Smooth muscle cell of the brain vasculature (primary cell): ENCODE measurements around the gene CDA.

Experiments
- DNase-seq: peaks from one replicate; pipeline ENCODE4 v3.0.0-alpha.2; 2012; ENCODE audit warnings: low read depth, low spot score

The CDA gene

DNA sequence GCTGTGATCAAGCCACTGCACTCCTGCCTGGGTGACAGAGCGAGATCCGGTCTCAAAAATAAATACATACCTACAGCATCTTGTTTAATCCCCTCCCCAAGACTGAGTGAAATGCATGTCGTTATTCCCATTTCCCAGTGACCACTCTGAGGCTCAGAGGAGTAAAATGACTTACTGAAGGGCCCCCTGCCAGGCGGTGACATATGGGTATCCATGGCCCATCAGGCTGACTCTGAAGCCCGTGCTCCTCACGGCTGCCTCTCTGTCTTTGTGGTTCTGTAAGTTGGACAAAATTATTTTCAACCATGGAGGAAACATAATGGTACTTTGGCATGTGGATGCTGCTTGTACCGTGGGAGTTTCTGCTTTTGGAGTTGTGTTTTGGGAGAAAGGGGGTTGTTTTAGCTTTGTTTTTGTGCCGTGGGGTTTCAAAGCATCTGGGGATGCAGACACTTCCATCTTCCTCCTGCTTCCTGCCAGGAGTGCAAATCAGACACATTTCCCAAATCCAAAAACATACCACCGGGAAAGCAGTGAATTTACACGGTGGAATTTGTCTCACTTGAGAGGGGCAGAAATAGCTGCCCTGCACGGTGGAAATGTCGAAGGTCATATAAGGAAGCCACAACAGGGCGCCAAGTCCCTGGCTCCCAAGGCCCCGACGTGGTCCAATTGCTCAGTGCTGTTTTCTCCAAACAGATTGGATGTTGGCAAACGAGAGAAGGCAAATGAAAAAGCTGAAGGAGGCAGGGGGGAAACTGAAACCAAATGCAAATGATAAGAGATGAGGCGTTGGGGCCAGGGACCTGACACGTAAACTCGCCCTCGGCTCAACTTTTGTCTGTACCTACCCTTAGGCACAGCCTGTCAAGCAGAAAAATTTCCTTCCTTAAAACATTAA is 27.3 kb downstream of the CDA start:
- no peak for DNase-seq

DNA sequence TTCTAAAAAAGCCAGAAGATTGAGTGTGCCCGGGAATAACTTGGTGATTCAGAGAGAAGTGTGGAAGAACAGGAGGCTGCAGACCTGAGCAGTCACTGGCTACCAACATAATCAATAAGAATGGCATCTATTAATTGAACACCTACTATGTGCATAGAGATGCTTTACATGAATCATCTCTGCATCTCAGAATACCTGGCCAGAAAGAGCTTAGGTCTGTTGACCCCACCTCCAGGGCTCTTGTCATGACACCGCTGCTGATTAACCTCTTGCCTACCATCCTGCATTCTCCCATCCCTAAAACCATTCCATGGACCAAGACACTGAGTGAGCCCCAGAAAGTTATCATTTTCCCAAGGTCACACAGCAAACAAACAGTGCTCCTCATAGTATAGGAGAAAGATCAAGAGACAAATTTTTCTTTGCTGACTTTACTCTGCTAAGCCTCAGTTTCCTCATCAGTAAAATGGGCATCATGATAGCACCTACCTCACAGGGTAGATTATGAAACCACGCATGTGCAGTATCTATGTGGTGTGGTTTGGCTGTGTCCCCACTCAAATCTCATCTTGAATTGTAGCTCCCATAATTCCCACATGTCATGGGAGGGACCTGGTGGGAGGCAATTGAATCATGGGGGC is 28.1 kb downstream of the CDA start:
- DNase-seq = no peak

DNA sequence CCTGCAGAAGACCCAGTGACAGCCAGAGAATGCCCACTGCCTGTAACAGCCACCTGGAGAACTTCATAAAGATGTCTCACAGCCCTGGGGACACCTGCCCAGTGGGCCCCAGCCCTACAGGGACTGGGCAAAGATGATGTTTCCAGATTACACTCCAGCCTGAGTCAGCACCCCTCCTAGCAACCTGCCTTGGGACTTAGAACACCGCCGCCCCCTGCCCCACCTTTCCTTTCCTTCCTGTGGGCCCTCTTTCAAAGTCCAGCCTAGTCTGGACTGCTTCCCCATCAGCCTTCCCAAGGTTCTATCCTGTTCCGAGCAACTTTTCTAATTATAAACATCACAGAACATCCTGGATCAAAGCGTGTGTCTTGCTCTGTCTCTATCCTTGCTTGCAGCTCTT is 29.7 kb downstream of the CDA start:
- no peak for DNase-seq

GRCh38 chr1:20619999-20620398 is 31.1 kb downstream of the CDA start:
- DNase-seq = no peak

- no peak for DNase-seq
Observed at GRCh38 chr1:20621012-20621411, 32.1 kb downstream of the CDA start.

DNA sequence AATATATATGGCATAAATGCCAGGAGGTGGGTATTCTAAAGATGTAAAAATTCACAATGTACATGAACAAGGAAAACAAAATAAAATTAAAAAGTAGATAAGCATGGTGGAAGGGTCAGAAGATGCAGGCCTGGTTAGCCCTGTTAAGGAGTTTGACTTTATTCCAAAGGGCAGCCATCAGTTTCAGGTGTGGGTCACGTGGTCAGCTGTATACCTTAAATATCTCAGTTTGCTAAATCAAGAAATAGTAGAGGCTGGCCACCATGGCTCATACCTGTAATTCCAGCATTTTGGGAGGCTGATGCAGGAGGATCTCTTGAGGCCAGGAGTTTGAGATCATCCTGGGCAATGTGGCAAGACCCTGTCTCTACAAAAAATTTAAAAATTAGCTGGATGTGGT is 35.8 kb downstream of the CDA start:
- no peak for DNase-seq

GRCh38 chr1:20625176-20626097 is 36.5 kb downstream of the CDA start:
- DNase-seq = no peak

- no peak for DNase-seq
Observed at GRCh38 chr1:20626098-20626427, 37.2 kb downstream of the CDA start.

- no peak for DNase-seq
Observed at GRCh38 chr1:20626524-20626923, 37.6 kb downstream of the CDA start.

- no peak for DNase-seq
Observed at GRCh38 chr1:20630729-20631128, 41.8 kb downstream of the CDA start.

GRCh38 chr1:20632386-20632785 is 43.5 kb downstream of the CDA start:
- no peak for DNase-seq

- no peak for DNase-seq
Observed at GRCh38 chr1:20633190-20634064, 44.5 kb downstream of the CDA start, which contains the start of gene PINK1. Gene PINK1, plus strand, starts transcription at chr1:20633458. Its CDS starts 91 bp downstream, at chr1:20633549.

GRCh38 chr1:20634065-20634593 is 45.2 kb downstream of the CDA start:
- DNase-seq = no peak

GRCh38 chr1:20634594-20635084 is 45.7 kb downstream of the CDA start:
- no peak for DNase-seq

DNA sequence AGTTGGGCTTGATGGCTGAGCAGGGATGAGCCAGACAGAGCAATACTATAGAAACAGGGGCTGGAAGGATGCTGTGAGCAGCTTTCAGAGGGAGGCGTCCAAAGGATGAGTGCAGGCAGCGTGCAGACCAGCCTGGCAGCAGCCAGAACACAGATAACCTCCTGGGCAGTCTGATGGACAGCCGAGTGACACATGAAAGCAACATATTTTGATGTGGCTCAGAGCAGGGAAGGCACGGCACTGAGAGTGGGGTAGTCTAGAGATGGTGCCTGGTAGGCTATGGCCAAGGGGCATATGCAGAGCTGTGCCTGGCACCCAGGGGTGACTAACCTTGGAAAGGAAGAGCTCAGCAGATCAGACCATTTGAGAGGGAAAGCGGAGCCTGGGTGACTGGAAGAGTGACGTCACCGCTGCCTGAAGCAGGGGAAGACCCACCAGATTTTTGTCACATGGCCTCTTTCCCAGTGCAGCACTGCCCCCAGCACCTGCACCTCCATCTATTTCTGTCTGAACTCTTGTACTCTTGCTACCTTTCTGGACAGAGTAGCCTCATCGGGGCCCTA is 48.0 kb downstream of the CDA start:
- no peak for DNase-seq

- no peak for DNase-seq
Observed at GRCh38 chr1:20640183-20640597, 51.3 kb downstream of the CDA start.

- DNase-seq = no peak
Observed at GRCh38 chr1:20641975-20642374, 53.1 kb downstream of the CDA start.

DNA sequence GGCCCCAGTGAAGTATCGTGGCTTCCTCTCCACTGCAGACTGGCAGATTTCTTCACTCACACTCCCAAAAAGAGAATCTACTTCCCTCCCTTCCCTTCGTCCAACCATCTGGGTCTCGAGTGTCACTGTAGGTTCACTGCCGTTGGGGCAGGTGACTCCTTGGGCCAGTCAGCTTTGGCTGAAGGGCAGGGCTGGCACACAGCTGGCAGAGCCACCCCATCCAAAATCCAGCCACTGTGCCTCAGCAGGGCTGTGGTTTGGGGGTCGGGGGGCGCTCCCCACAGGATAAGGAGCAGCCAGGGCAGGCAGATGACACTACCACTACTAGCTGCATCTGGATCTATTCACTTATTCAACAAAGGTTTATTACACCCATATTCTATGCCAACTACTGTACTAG is 54.2 kb downstream of the CDA start:
- DNase-seq = no peak

- DNase-seq = no peak
Observed at GRCh38 chr1:20644416-20644815, 55.5 kb downstream of the CDA start.

DNA sequence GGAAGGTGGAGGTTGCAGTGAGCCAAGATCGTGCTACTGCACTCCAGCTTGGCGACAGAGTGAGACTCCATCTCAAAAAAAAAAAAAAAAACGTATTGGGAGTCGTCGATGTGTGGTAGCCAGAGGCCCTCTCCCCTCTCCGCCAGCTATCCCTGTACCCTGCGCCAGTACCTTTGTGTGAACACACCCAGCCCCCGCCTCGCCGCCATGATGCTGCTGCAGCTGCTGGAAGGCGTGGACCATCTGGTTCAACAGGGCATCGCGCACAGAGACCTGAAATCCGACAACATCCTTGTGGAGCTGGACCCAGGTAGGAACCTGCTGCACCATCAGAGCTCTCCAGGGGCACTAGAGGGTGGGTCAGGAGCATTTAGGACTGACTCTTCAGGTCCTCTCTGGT is 56.5 kb downstream of the CDA start:
- DNase-seq = no peak
